ENCODE measurements around the gene HYI. TPM values are rescaled to one million over a fixed set of nuclear protein-coding genes. Genes with fewer than 3 reads are reported as not detected.

The HYI gene
- polyA plus RNA-seq, 2 of the 4 experiments (the other 2 are of a cell fraction): 7.2 to 15.1 TPM

Small RNAs within 50 kb of the gene (small RNA-seq; reads per million reads assigned to genes)
- 0 reads per million in 6 experiments for gene MIR6735

Other genes with a start within 250 kb of the HYI start
- not detected in 2 replicates for gene TMEM125, start 183.9 kb downstream of the HYI start, polyA plus RNA-seq (2011; rRNA removed)
- gene TMEM125, start 183.9 kb downstream of the HYI start, polyA plus RNA-seq (2017; fragmentation: RNase III; extraction: RNeasy Plus Mini Kit Qiagen cat#74134 plus additional on column Dnase treatment): not detected in 3 replicates
- not detected in 2 replicates for gene C1orf210, start 168.3 kb downstream of the HYI start, polyA plus RNA-seq (2011; rRNA removed)
- gene C1orf210, start 168.3 kb downstream of the HYI start, polyA plus RNA-seq (2017; fragmentation: RNase III; extraction: RNeasy Plus Mini Kit Qiagen cat#74134 plus additional on column Dnase treatment): not detected in 3 replicates
- gene TIE1, start 152.9 kb downstream of the HYI start, polyA plus RNA-seq (2011; rRNA removed): not detected in 2 replicates
- not detected in 3 replicates for gene TIE1, start 152.9 kb downstream of the HYI start, polyA plus RNA-seq (2017; fragmentation: RNase III; extraction: RNeasy Plus Mini Kit Qiagen cat#74134 plus additional on column Dnase treatment)
- not detected in 2 replicates for gene MPL, start 116.1 kb downstream of the HYI start, polyA plus RNA-seq (2011; rRNA removed)
- not detected in 3 replicates for gene MPL, start 116.1 kb downstream of the HYI start, polyA plus RNA-seq (2017; fragmentation: RNase III; extraction: RNeasy Plus Mini Kit Qiagen cat#74134 plus additional on column Dnase treatment)
- 73.8 and 91.5 TPM in 2 replicates for gene CDC20, start 95.0 kb downstream of the HYI start, polyA plus RNA-seq (2011; rRNA removed)
- 106 to 141 TPM (median 116 TPM) in 3 replicates for gene CDC20, start 95.0 kb downstream of the HYI start, polyA plus RNA-seq (2017; fragmentation: RNase III; extraction: RNeasy Plus Mini Kit Qiagen cat#74134 plus additional on column Dnase treatment)
- 124 and 147 TPM in 2 replicates for gene ELOVL1, start 85.9 kb downstream of the HYI start, polyA plus RNA-seq (2011; rRNA removed)
- 96.6 to 105 TPM (median 104 TPM) in 3 replicates for gene ELOVL1, start 85.9 kb downstream of the HYI start, polyA plus RNA-seq (2017; fragmentation: RNase III; extraction: RNeasy Plus Mini Kit Qiagen cat#74134 plus additional on column Dnase treatment)
- 33.9 and 40.4 TPM in 2 replicates for gene MED8, start 64.1 kb downstream of the HYI start, polyA plus RNA-seq (2011; rRNA removed)
- 21.8 to 26.0 TPM (median 23.4 TPM) in 3 replicates for gene MED8, start 64.1 kb downstream of the HYI start, polyA plus RNA-seq (2017; fragmentation: RNase III; extraction: RNeasy Plus Mini Kit Qiagen cat#74134 plus additional on column Dnase treatment)
- gene SZT2, start 64.0 kb downstream of the HYI start, polyA plus RNA-seq (2011; rRNA removed): 6.5 and 10.4 TPM in 2 replicates
- gene SZT2, start 64.0 kb downstream of the HYI start, polyA plus RNA-seq (2017; fragmentation: RNase III; extraction: RNeasy Plus Mini Kit Qiagen cat#74134 plus additional on column Dnase treatment): 6.1 to 7.4 TPM (median 7.3 TPM) in 3 replicates
- 96.5 and 111 TPM in 2 replicates for gene PTPRF, start 77.0 kb upstream of the HYI start, polyA plus RNA-seq (2011; rRNA removed)
- 68.3 to 75.4 TPM (median 68.5 TPM) in 3 replicates for gene PTPRF, start 77.0 kb upstream of the HYI start, polyA plus RNA-seq (2017; fragmentation: RNase III; extraction: RNeasy Plus Mini Kit Qiagen cat#74134 plus additional on column Dnase treatment)
- 35.3 and 45.6 TPM in 2 replicates for gene KDM4A, start 196.2 kb upstream of the HYI start, polyA plus RNA-seq (2011; rRNA removed)
- gene KDM4A, start 196.2 kb upstream of the HYI start, polyA plus RNA-seq (2017; fragmentation: RNase III; extraction: RNeasy Plus Mini Kit Qiagen cat#74134 plus additional on column Dnase treatment): 15.8 to 17.2 TPM (median 16.7 TPM) in 3 replicates

Measured in A549 (cell line).